Activated T-helper 1 cell treated with Interleukin-2 at 50 U/mL for 16 hours (primary cell): ENCODE measurements around the gene SNRPF.
"Not testable (repeated sequence)": the region's sequence is repeated elsewhere in the genome, so short reads cannot be mapped to it uniquely, and the experiment has no call there.

ENCODE experiments used
- DNase-seq: peaks from one replicate; pipeline ENCODE4 v3.0.0-alpha.2; 2020; ENCODE audit warnings: low read depth

The SNRPF gene

DNA sequence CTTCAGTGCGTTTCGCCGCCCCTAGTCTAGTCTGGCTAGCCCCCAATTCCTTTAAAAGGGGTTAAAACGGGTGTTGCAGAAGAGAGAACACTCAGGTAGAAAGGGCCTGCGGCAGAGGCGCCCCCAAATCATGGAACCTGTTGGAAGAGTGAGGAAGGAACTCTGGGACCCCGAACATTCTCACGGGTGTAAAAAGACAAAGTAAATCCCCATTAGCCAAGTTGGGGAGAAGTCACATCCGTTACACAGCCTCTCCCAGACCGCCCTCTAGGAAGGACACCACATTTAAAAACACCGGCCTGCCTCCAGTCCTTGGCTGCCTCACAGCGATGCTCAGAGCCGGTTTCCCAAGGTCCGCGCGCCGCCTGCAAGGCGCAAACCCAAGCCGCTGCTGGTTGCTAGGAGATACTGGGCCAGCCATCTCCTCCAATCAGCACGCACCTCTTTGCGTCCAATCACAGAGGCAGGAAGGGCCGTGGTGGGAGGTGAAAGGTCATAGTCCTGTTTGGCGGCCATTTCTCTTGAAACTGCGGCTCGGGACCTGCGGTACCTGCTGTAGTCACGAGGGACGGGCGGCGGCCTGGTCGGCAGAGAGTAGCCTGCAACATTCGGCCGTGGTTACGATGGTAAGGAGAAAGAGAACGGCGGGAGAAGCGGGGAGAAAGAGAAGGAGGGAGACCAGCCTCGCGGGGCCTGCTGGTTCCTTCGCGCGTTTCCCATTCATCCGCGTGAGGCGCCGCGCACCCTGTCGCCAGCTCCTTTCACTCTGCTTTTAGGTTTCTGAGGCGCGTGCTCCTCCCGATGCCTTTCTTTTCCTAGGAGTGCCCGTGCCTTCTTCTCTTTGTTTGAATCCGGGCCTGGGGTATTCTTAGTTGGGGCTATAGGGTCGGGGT, at the start of gene SNRPF:
TSS of gene SNRPF (plus strand) at position 502 of the 893 bp plus-strand sequence. CDS start at position 624, 122 bp downstream.
- DNase-seq: peak; percentile 86

DNA sequence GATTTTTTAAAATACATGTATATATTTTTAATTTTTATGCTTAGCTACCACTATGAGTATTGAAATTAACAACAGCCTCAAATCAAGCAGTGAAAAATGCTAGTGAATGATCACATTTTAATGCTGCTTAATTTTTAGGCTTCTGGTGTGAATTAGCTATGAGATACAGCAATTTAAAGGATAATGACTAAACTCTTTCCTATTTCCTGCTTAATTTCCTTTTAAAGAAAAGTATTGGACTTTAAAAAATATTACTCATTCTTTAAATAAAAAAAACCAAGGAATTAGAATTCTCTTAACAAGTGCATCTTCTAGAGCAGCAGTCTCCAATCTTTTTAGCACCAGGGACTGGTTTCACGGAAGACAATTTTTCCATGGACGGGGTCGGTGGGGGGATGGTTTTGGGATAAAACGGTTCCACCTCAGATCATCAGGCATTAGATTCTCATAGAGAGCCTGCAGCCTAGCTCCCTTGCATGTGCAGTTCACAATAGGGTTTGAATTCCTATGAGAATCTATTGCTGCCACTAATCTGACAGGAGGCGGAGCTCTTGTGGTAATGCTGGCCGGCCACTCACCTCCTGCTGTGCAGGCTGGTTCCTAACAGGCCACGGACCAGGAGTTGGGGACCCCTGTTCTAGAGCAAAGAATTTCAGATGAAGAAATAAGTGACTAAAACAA, 49.6 kb upstream of the SNRPF start:
- no peak for DNase-seq

DNA sequence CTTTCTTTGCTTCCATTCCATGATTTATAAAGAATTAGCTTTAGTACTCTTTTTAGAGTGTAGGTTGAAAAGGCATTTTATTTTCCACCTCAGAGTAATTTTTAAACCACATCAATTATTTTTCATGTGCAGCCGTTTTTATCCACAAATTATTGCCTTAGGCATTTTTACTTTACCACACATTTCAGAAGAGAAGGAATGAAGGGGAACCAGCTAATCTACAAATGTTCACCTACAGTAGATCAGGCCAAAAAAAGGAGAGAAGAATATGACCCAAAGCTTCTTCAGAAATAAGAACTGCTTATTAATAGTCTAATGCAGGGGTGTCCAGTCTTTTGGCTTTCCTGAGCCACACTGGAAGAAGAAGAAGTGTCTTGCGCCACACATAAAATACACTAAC, 48.3 kb upstream of the SNRPF start:
- no peak for DNase-seq

DNA sequence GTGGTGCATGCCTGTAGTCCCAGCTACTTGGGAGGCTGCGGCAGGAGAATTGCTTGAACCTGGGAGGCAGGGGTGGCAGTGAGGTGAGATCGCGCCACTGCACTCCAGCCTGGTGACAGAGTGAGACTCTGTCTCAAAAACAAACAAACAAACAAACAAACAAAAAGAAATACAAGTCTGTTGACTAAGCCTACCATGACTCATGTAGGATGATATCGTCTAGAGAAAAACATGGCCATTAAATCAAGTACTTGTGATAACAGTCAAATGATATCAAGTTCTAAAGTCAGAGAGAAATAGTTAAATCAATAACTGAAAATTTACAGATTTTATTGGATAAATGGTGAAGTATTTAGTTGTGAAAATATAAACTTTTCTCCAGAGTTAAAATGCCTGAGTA, 46.6 kb upstream of the SNRPF start:
- DNase-seq: not testable (repeated sequence)

DNA sequence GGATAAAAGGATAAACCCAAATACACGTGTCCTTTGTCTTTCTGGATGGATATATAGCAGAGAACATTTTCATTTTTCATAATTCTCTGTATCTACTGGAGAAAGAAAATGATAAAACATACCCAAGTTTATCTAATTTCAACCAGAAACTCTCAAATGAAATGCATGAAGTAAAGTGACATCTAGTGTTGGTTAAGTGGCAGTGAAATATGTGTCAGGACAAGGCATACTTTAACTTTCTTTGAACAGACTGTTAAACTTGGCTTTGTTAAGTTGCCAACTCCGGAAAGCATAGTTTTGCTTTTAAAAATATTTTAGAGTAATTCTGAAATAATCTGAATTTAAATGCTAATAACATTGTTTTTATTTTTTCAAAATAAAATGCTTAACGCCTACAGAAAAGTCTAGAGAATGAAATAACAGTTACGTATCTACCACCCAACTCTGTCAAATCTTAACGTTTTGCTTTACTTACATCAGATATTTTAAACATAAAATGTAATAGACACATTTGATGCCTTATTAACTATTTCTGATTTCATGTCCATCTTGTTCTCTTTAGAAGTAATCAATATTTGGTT, 43.0 kb upstream of the SNRPF start:
- DNase-seq: no peak

DNA sequence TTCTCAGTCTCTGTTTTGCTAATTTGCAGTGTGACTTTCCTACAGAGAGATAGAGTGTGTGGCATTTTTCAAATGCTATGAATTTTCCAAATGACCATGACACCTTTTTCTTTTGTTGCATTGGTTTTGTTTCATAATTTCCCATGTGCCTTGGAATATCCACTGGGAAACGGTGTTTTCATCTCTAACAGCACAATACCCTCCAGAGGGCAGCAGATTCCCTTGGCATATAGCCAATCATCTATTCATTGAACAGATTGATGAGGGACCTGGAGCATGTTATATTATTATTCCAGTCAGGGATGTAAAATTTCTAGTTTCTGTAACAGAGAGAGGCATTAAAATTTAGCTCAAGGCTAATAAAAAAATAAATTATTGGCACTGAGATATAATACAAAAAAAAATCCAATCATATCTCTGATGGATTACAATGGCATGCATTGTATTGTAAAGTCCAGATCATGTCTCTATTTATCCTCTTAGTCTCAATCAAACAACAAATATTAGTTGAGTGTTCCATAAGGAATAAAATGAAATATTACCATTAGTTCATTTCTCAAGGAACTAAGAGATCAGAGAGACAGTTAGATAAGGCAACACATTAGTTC, 38.6 kb upstream of the SNRPF start:
- DNase-seq: no peak

DNA sequence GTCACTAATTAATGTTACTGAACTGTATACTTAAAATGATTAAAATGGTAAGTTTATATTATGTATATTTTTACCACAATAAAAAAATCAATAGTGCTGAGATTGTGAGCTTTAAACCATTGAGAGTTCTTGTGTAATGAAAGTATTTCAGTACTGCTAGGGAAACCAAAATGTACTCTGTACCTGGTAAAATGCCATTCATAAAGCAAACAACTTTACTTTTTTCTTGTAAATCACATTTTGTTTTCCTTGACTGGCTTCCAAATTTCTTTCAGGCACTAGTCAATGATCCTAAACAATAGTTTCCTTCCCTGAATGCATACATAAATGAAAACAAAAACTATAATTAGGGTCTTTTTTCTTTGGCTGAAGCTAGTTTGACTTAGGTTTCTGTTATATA, 29.4 kb upstream of the SNRPF start:
- DNase-seq: no peak

DNA sequence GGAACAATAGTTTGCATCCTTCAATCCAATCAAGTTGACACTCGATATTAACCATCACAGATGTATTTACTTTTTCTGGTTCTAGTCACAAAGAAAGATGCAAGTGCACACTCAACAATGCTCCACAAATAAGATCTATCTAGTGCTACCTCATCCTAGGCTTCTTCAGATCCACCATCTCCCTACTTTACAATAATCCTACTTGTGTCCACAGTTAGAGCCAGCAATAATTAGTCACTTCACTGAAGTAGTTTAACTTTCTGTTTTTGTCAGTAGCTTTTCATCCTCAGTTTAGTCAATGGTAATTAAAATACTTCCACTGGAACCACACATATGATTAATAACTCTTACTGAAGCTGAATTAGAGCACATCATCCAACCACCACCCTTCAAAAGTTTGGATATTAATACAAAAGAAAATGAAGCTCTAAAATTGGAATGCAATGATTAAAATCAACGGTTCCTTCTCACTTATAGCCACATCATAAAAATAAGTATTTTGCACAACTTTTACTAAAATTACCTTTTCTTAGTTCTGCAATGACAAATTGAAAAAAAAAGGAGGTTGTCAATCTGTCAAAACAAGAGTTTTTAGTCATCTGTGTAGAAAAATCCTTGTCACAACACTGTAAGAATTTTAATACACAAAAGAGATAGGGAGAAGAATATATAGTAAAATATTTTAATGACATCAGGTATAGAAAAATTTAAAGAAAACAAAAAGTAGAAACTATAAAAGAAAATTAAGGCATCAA, 28.2 kb upstream of the SNRPF start:
- DNase-seq: no peak

DNA sequence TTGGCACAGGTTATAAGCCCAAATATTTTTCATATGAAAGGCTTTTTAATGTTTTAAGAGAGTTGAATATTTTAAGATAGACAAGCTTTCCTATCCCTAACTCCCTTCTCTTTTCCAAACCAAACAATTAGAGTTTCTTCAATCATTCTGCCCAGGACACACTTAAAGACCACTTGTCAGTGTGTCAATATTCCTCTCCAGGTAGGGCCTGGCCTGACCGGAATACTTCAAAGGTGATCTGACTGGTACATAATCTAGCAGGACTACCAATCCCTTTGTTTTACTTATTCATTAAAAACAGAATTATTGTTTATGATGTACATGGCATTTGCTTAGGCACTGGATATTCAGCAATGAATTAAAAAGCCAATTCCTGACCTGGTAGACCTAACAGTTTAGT, 24.2 kb upstream of the SNRPF start:
- DNase-seq: no peak

DNA sequence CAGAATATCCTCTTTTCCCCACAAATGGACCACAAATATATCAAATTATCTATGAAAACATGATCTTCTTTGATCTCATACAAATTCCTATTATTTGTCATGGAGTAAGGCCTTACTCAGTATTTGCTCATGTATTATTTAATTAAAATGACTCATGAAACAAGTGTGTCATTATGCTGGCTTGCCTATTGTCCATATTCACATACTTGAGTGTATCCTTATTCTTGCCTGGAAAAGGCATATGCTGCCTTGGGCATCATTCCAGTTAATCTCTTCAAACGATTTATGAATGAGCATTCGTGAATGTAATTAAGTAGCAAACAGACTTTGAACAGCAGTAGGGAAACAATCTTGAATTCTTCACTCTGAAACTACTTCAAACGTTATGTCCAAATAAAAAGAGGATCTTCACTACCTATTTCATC, 22.6 kb upstream of the SNRPF start:
- DNase-seq: no peak

DNA sequence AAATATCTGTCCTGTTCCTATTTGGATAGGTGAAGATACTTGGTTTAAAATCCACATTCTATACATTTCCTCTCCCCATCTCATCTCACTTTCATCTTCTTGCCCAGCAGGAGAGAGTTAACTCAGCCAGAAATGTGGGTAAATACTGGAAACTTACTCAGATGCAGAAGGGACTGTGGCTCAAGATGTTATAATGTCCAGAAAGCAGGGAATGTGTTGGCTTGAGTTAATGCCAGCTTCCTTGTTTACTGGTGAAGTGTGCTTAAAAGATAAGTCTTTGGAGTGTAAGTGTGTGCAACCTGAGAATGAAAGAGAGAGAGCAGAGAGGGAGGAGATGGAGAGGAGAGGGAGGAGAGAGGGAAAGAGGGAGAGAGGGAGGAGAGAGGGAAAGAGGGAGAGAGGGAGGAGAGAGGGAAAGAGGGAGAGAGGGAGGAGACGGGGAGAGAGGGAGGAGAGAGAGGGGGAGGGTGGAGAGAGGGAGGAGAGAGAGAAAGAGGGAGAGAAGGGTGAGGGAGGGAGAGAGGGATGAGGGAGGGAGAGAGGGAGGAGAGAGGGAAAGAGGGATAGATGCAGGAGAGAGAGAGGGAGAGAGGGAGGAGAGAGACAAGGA, 22.0 kb upstream of the SNRPF start:
- no peak for DNase-seq

DNA sequence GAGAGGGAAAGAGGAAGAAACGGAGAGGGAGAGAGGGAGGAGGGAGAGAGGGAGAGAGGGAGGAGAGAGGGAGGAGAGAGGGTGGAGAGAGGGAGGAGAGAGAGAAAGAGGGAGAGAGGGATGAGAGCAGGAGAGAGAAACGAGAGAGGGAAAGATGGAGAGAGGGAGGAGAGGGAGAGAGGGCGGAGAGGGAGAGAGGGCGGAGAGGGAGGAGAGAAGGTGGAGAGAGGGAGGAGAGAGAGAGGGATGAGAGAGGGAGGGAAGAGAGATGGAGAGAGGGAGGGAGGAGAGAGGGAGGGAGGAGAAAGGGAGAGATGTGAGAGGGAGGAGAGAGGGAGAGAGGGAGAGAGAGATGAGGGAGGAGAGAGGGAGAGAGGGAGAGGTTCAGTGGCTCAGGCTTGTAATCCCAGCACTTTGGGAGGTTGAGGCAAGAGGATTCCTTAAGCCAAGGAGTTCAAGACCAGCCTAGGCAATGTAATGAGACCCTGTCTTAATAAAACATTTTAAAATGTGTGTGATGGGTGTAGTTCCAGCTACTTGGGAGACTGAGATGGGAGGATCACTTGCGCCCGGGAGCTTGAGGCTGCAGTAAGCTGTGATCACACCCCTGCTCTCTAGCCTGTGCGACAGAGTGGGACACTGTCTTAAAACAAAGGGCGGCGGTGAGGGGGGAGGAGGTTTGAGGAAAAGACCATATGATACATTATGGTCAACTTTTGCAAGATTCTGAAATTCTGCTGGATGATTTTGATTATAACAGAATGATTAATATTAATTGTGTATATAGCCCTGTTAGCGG, 21.3 kb upstream of the SNRPF start:
- DNase-seq: no peak

DNA sequence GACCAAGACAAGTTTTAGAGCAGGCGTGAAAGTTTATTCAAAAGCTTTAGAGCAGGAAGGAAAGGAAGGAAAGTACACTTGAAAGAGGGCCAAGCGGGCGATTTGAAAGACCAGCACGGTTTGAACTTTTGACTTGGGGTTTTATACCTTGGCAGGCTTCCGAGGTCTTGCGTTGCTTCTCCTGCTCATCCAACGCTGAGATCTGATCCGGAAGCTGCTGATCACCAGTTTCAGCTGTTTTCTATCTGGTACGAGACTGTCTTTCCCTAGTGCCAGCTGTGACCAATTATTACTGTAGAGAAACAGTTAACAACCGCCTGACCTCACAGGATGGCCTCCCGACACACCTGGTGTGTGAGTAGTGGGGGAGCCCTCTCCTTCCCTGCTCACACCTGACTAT, 20.6 kb upstream of the SNRPF start:
- DNase-seq: no peak

DNA sequence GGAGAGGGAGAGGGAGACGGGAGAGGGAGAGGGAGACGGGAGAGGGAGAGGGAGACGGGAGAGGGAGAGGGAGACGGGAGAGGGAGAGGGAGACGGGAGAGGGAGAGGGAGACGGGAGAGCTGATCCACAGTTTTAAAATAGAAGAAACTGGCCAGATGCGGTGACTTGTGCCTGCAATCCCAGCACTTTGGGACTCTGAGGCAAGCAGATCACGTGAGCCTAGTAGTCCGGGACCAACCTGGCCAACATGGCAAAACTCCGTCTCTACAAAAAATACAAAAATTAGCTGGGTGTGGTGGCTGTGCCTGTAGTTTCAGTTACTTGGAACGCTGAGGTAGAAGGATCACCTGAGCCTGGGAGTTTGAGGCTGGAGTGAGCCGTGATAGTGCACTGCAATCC, 16.3 kb upstream of the SNRPF start:
- not testable (repeated sequence) for DNase-seq

DNA sequence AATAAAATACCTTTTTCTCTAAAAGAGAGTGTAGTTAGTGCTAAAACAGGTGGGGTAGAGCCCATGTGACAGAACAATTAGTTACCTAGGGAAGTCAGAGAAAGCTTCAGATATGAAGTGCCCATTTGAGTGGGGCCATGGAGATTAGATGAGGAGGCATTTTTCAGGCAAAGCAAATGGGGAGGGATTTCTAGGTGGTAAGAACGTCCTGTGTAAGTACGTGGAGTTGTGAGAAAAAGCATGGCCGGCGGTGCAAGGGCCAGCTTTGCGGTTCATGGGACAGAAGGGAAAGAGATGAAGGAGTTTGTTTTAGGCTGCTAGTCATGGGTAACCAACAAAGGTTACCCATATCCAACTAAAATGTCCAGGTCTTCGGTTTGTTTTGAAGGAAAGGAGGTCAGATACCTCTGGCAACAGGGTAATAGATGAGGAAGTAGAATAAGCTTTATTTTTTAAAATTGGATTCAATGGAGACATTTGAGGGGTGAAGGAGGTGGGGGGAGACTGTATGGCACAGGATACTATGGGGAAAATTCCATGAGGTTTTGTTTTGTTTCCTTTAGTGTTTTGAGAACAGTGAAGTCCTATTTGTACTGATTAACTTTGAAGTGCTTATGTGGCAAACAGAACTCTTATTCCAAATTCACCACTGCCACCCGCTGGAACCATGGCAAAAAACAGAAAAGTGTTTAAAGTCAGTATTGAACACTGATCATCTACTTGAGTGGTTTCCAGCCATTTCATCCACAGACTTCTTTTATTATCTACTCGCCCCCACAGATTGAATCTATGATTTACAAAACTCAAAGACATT, 10.0 kb upstream of the SNRPF start:
- no peak for DNase-seq

DNA sequence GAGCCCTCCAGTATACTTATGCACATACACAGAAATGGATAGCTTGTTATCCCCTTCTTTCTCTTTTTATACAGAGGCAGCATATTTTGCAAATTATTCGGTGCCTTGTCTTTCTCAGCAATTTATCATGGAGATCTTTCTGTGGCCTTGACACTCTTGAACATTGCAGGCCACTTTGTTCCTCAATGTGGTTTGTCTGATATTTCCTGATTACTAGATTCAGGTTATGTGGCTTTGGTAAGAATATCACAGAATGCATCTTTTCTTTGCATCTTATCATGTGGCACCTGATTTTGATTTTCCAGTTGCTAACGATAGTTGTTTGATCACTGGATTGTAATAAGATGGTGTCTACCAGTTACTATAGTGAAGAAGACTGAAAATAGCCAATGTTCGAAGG, 7.1 kb upstream of the SNRPF start:
- DNase-seq: no peak

DNA sequence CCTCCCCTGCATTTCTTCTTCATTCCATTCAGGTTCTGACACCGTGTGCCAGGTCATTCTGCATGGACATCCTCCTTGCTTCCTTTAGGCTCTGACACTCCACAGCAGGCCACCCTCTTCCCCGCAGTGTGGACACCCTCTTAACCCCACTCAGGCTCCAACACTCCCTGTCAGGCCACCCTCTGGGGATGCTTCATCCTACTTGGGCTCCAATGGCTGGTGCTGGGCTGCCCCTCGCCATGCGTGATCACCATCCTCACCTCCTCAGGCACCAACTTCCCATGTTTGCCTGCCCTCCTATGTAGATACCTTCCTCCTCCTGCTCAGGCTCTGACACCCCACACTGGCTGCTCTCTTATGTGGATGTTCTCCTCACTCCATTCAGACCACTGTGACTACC, 6.6 kb upstream of the SNRPF start:
- DNase-seq: no peak

DNA sequence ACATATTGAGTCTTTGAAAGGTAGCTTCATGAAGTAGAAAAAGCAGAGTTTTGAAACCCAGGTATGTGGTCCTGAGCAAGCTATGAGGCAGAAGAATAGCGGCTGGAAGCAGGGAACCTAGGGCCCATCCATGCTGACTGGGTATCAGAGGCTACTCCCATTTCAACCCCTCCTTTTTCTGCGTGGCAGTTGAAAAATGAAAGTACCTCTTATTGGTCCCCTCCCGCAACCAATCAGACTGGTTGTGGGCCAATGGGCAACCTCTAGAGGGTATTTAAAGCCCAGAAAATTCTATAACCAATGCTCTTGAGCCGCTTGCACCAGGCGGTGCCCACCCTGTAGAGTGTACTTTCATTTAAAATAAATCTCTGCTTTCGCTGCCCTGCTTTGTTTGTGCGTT, 1.6 kb upstream of the SNRPF start:
- no peak for DNase-seq

DNA sequence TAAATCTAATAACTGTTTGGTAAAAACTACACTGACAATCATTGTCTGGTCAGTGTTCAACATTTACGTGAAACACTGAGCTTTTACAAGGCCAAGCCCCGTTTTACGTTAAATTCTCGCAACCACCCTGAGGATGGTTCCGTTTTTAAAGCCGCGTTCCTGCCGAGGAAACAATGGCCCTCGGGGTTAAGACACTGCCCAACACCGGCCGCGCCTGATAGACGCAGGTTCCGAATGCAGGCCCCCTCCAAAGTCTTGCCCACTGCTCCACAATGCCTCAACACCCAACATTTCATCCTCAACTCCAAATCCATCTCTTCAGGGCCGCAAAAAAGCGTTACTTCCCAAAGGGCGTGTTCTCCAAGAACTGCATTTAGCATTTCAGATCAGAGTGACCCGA, 953 bp upstream of the SNRPF start:
- DNase-seq: no peak

DNA sequence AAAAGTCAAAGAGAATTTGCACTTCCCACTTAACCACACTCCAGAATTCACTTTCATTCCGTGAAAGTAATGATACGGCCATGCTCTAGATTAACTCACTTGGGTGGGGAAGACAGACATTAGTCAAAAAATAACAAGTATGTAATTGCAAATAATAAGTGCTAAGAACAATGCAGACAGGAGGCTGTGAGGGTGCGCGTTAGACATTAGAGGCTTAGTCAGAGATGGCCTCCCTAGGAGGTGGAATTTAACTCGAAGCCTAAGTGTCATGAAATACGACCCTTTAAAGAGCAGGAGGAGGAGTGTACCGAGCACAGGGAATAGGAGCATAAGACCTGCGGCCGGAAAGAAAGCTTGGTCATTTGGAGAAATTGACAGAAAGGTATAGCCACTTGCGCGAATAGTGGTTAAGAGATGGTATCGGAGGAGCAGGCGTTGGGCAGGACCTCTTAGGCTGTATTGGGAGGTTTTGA, 628 bp downstream of the SNRPF start:
- DNase-seq: no peak
